Osteocyte (in vitro differentiated cells): ENCODE measurements around the gene ATP11C. TPM values are rescaled to one million over a fixed set of nuclear protein-coding genes. Genes with fewer than 3 reads are reported as not detected.
"Not testable (repeated sequence)": the region's sequence is repeated elsewhere in the genome, so short reads cannot be mapped to it uniquely, and the experiment has no call there.

ENCODE experiments used
- DNase-seq: peaks from one replicate; pipeline ENCODE4 v3.0.0; 2021; ENCODE audit warnings: mixed read lengths; ENCODE audit not compliant: unreplicated experiment; ENCODE audit errors: extremely low spot score
- H3K27ac Mint-ChIP-seq: one replicate; pipeline ENCODE4 v1.8.0; 2021; ENCODE audit warnings: mild to moderate bottlenecking, mixed read lengths; ENCODE audit not compliant: unreplicated experiment
- H3K27me3 Mint-ChIP-seq: one replicate; pipeline ENCODE4 v1.8.0; 2021; ENCODE audit warnings: mixed read lengths; ENCODE audit not compliant: unreplicated experiment
- H3K36me3 Mint-ChIP-seq: one replicate; pipeline ENCODE4 v1.8.0; 2021; ENCODE audit warnings: mixed read lengths; ENCODE audit not compliant: unreplicated experiment
- H3K4me1 Mint-ChIP-seq: one replicate; pipeline ENCODE4 v1.8.0; 2021; ENCODE audit warnings: mixed read lengths; ENCODE audit not compliant: unreplicated experiment
- H3K4me3 Mint-ChIP-seq: one replicate; pipeline ENCODE4 v1.8.0; 2021; ENCODE audit warnings: mild to moderate bottlenecking, moderate library complexity, mixed read lengths; ENCODE audit not compliant: unreplicated experiment
- H3K9me3 Mint-ChIP-seq: one replicate; pipeline ENCODE4 v1.8.0; 2021; ENCODE audit warnings: mixed read lengths; ENCODE audit not compliant: unreplicated experiment
- CTCF ChIP-seq: fragments of 200-600 bp; sonication (generic); IDR thresholded peaks from 2 replicates; pipeline ENCODE4 v1.5.0; 2021; ENCODE audit warnings: antibody characterized with exemption, mild to moderate bottlenecking, moderate library complexity
- total RNA-seq: library from RNA; stranded (reverse); gene quantifications from 2 replicates; pipeline ENCODE4 v1.2.1, GENCODE V29; 2021

The ATP11C gene
- total RNA-seq, 1 donor from 2014 or later: 24.1 TPM

GRCh38 chrX:139971394-139971749 is 38.5 kb upstream of the ATP11C start:
- no peaks in the 10 kb centered on the region for H3K4me1 Mint-ChIP-seq
- H3K9me3 Mint-ChIP-seq: peaks cover 3% of the 10 kb centered on the region
- H3K4me3 Mint-ChIP-seq: no peak overlapping the region
- H3K27ac Mint-ChIP-seq: no peak overlapping the region
- H3K36me3 Mint-ChIP-seq: no peaks in the 10 kb centered on the region
- no peak for TF ChIP-seq CTCF
- no peak for DNase-seq
- peaks cover 3% of the 10 kb centered on the region for H3K27me3 Mint-ChIP-seq

GRCh38 chrX:139969286-139969685 is 36.4 kb upstream of the ATP11C start:
- no peak for DNase-seq
- H3K4me3 Mint-ChIP-seq: no peak overlapping the region
- no peak for TF ChIP-seq CTCF
- no peak overlapping the region for H3K27ac Mint-ChIP-seq
- H3K27me3 Mint-ChIP-seq: peaks cover 3% of the 10 kb centered on the region
- no peaks in the 10 kb centered on the region for H3K36me3 Mint-ChIP-seq
- no peaks in the 10 kb centered on the region for H3K4me1 Mint-ChIP-seq
- no peaks in the 10 kb centered on the region for H3K9me3 Mint-ChIP-seq

GRCh38 chrX:139967750-139968149 is 34.9 kb upstream of the ATP11C start:
- H3K27me3 Mint-ChIP-seq: peaks cover 8% of the 10 kb centered on the region
- no peak for TF ChIP-seq CTCF
- H3K9me3 Mint-ChIP-seq: no peaks in the 10 kb centered on the region
- DNase-seq: no peak
- no peak overlapping the region for H3K4me3 Mint-ChIP-seq
- H3K4me1 Mint-ChIP-seq: no peaks in the 10 kb centered on the region
- no peaks in the 10 kb centered on the region for H3K36me3 Mint-ChIP-seq
- H3K27ac Mint-ChIP-seq: no peak overlapping the region

- Mint-ChIP-seq H3K27ac (no peak overlapping the region), H3K4me1 (no peaks in the 10 kb centered on the region), H3K9me3 (no peaks in the 10 kb centered on the region), H3K4me3 (no peak overlapping the region), H3K27me3 (peaks cover 8% of the 10 kb centered on the region), H3K36me3 (no peaks in the 10 kb centered on the region)
- DNase-seq: no peak
- peak; percentile 23 for TF ChIP-seq CTCF
These were observed 34.4 kb upstream of the ATP11C start for GRCh38 chrX:139967300-139967699.

- not testable (repeated sequence) for H3K4me1 Mint-ChIP-seq, H3K27ac Mint-ChIP-seq, H3K9me3 Mint-ChIP-seq, H3K36me3 Mint-ChIP-seq, H3K4me3 Mint-ChIP-seq, DNase-seq
- peaks cover 12% of the 10 kb centered on the region for H3K27me3 Mint-ChIP-seq
- TF ChIP-seq CTCF: peak; percentile 37
These were observed 33.3 kb upstream of the ATP11C start for GRCh38 chrX:139966159-139966558.
